Adrenal gland (tissue), 12 donors: ENCODE measurements around the gene KCNQ4. TPM values are rescaled to one million over a fixed set of nuclear protein-coding genes. Genes with fewer than 3 reads are reported as not detected.

ENCODE experiments used
- DNase-seq, 7 donors: peaks; one replicate each; pipeline ENCODE4 v3.0.0-alpha.2; 2019 to 2020
- H3K27ac ChIP-seq, 5 donors: fragments of 200-600 bp; sonication (generic) in 4 of 5; 1 replicate in 3 of 5; 2 replicates in 2 of 5; pipeline versions ENCODE4 v1.5.1 to v1.8.0; 2016 to 2020; ENCODE audit warnings: mild to moderate bottlenecking in 1 of 5
- H3K27me3 ChIP-seq: fragments of 200-600 bp; 2 replicates; pipeline ENCODE4 v1.8.0; 2021
- H3K36me3 ChIP-seq, 2 donors: fragments of 200-600 bp; replicated peaks in 1 of 2; 1 replicate in 1 of 2; 2 replicates in 1 of 2; pipeline versions ENCODE4 v1.5.1 to v1.8.0; 2018 to 2022
- H3K4me1 ChIP-seq, 2 donors: fragments of 200-600 bp; replicated peaks in 1 of 2; 1 replicate in 1 of 2; 2 replicates in 1 of 2; pipeline versions ENCODE4 v1.5.1 to v1.8.0; 2018 to 2021
- H3K4me3 ChIP-seq, 4 donors: fragments of 200-600 bp; sonication (generic) in 3 of 4; one replicate each; pipeline ENCODE4 v1.5.1; 2016 to 2018
- H3K9me3 ChIP-seq, 3 donors: fragments of 200-600 bp; sonication (generic) in 1 of 3; replicated peaks in 1 of 3; 1 replicate in 2 of 3; 2 replicates in 1 of 3; pipeline versions ENCODE4 v1.5.1 to v1.8.0; 2016 to 2021
- POLR2A ChIP-seq, 2 donors: fragments of 450-650 bp; IDR thresholded peaks; one replicate each; pipeline ENCODE4 v1.6.1; 2017; ENCODE audit warnings: antibody characterized with exemption in 2 of 2, mild to moderate bottlenecking in 2 of 2, moderate library complexity in 1 of 2
- WGBS, 4 donors: extraction: QIAGEN DNeasy Blood & Tissue Kit in 2 of 4; methylation state at CpG; one replicate each; pipeline versions ENCODE4 v1.1.5 to v1.1.7; 2013 to 2017; 5-methylcytosine and 5-hydroxymethylcytosine counted together
- intact Hi-C, 2 donors: fragments of 100-400 bp; cut with DNase I; formaldehyde crosslinking; loops; one replicate each; pipeline versions ENCODE4 v1.14.1 to v1.15.0; 2022 to 2023
- polyA plus RNA-seq, 3 donors: library from polyadenylated mRNA; stranded (reverse); fragments of 200-250 nt in 2 of 3; fragments of 350-450 nt in 1 of 3; fragmentation: Illumina TruSeq in 1 of 3; extraction: RNeasy Lipid Tissue Mini Kit (QIAGEN cat#74804) in 1 of 3; gene quantifications; one replicate each; pipeline ENCODE4 v1.2.3, GENCODE V29; 2013 to 2014
- total RNA-seq, 9 donors: library from RNA; depleted of rRNA in 4 of 9; stranded (reverse); fragments of >200 nt in 4 of 9; fragments of 120-200 nt in 1 of 9; fragmentation: NEBNext Ultra II Directional in 1 of 9; extraction: Animal tissue kit (Norgen Biotek cat#: 25700) in 1 of 9; gene quantifications; one replicate each; pipeline versions ENCODE4 v1.1.0 to v1.2.4, GENCODE V29; 2013 to 2023
- TF ChIP-seq, protein P1 (sequence below), 6 experiments: fragments of 450-650 bp in 4 of 6; fragments of 200-600 bp in 2 of 6; sonication (generic) in 1 of 6; IDR thresholded peaks; 1 replicate in 5 of 6; 2 replicates in 1 of 6; pipeline versions ENCODE4 v1.5.1 to v1.8.0; 2016 to 2021; ENCODE audit warnings: antibody characterized with exemption in 6 of 6, mild to moderate bottlenecking in 2 of 6, moderate library complexity in 1 of 6
- donor health status: healthy with polysubstance abuse.
- donor health status: Bipolar disorder and iron deficiency.
- donor health status: DM: yes; HTN: yes; CAD: no.
- donor health status: DM: no; HTN: no; CAD: no.
- donor health status: DM: no; HTN: no; CAD: no.
- donor health status: DM: yes; HTN: yes; CAD: no.

Gene KCNQ4
- total and polyA plus RNA-seq, 12 donors, result 0.06 to 1.0 (median 0.29) TPM; not detected in 2

- 3 to 21% (median 10%) methylated on average over 6 to 75 of the region's 75 CpGs for WGBS, 4 donors
- no peaks in the 10 kb centered on the region for H3K9me3 ChIP-seq
- H3K27me3 ChIP-seq, result no peaks in the 10 kb centered on the region
- H3K4me3 ChIP-seq, result peak within 1 kb of the TSS in 3 of 4 donors; percentile 27 to 86 (median 44)
- H3K4me1 ChIP-seq, result peaks cover 10 to 11% of the 10 kb centered on the region in 2 donors
- intact Hi-C loops, result no loop called here
- TF ChIP-seq POLR2A (IDR thresholded peaks at IDR 0.05), result peak; percentile 94 to 99
- TF ChIP-seq, protein P1, sequence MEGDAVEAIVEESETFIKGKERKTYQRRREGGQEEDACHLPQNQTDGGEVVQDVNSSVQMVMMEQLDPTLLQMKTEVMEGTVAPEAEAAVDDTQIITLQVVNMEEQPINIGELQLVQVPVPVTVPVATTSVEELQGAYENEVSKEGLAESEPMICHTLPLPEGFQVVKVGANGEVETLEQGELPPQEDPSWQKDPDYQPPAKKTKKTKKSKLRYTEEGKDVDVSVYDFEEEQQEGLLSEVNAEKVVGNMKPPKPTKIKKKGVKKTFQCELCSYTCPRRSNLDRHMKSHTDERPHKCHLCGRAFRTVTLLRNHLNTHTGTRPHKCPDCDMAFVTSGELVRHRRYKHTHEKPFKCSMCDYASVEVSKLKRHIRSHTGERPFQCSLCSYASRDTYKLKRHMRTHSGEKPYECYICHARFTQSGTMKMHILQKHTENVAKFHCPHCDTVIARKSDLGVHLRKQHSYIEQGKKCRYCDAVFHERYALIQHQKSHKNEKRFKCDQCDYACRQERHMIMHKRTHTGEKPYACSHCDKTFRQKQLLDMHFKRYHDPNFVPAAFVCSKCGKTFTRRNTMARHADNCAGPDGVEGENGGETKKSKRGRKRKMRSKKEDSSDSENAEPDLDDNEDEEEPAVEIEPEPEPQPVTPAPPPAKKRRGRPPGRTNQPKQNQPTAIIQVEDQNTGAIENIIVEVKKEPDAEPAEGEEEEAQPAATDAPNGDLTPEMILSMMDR (IDR thresholded peaks at IDR 0.05), result peak in 3 of 6 experiments; percentile 16 to 35 (median 26)
- DNase-seq, result peak; percentile 95 to 98 (median 96)
- H3K27ac ChIP-seq, result peak within 1 kb of the TSS in 4 of 5 donors; percentile 60 to 91 (median 72)
- H3K36me3 ChIP-seq, result no peaks in the 10 kb centered on the region
Observed at GRCh38 chr1:40862008-40862863, 78.6 kb downstream of the KCNQ4 start, which contains the start of gene CITED4. CITED4 (minus strand) TSS chr1:40862363; CDS start chr1:40862127, 236 bp downstream.

- TF ChIP-seq POLR2A (IDR thresholded peaks at IDR 0.05), result no peak
- TF ChIP-seq, protein P1 (IDR thresholded peaks at IDR 0.05), result no peak
- Histone ChIP-seq H3K9me3 (no peaks in the 10 kb centered on the region), H3K4me1 (no peaks in the 10 kb centered on the region), H3K4me3 (no peak overlapping the region), H3K27me3 (no peaks in the 10 kb centered on the region), H3K27ac (no peak overlapping the region), H3K36me3 (no peaks in the 10 kb centered on the region)
- WGBS, 4 donors, result 75 to 83% (median 81%) methylated on average over 4 of the region's 4 CpGs
- intact Hi-C loops, result no loop called here
- DNase-seq, result no peak
Observed at GRCh38 chr1:40868051-40868723, 84.6 kb downstream of the KCNQ4 start.

DNA sequence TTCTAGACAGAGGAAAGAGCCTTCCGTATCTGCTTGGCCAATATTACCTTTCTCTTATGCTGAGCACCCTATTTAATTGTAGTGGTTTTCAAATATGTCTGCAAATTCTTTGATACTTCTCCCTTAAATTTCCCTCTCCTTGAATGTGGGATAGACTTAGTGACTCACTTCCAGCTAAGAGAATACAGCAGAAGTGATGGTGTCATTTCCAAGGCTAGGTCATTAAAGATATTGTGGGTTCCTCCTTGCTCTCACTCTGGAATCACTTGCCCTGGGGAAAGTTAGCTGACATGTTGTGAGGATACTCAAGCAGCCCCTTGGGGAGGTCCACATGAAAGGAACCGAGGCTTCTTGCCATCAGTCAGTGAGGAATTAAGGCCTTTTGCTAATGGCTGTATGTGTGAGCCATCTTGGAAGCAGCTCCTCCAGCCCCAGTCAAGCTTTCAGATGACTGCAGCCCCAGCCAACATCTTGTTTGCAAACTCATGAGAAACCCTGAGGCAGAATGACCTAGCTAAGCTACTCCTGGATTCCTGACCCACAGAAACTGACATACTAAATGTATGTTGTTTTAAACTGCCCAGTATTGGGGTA lies 86.6 kb downstream of the KCNQ4 start:
- H3K4me3 ChIP-seq, result no peak overlapping the region
- H3K27me3 ChIP-seq, result no peaks in the 10 kb centered on the region
- no peaks in the 10 kb centered on the region for H3K36me3 ChIP-seq
- no peaks in the 10 kb centered on the region for H3K4me1 ChIP-seq
- intact Hi-C loops, result no loop called here
- 86 to 90% (median 89%) methylated on average over 2 of the region's 2 CpGs for WGBS, 4 donors
- DNase-seq, result no peak
- no peak for TF ChIP-seq POLR2A (IDR thresholded peaks at IDR 0.05)
- TF ChIP-seq, protein P1 (IDR thresholded peaks at IDR 0.05), result no peak
- H3K9me3 ChIP-seq, result no peaks in the 10 kb centered on the region
- no peak overlapping the region for H3K27ac ChIP-seq

DNA sequence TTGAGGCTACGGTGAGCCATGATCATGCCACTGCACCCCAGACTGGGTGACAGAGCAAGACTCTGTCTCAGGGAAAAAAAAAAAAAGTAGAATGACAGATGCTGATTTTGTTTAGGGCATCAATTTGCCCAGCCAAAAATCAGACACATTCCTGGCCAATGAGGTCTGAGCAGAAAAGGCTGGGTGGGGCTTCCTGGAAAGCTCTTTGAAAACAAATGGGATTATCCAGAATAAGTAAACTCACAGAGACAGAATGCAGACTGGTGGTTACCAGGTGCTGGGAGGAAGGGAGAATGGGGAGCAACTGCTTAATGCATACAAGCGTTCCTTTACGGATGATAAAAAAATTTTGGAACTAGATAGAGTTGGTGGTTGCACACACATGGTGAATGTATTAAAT lies 88.7 kb downstream of the KCNQ4 start:
- H3K36me3 ChIP-seq, result no peaks in the 10 kb centered on the region
- peaks cover 0 to 7% (median 0%) of the 10 kb centered on the region in 3 donors for H3K9me3 ChIP-seq
- no peak overlapping the region for H3K4me3 ChIP-seq
- DNase-seq, result no peak
- 81 to 93% (median 89%) methylated on average over 3 of the region's 3 CpGs for WGBS, 4 donors
- intact Hi-C loops, result no loop called here
- no peaks in the 10 kb centered on the region for H3K27me3 ChIP-seq
- TF ChIP-seq, protein P1 (IDR thresholded peaks at IDR 0.05), result no peak
- no peak for TF ChIP-seq POLR2A (IDR thresholded peaks at IDR 0.05)
- H3K27ac ChIP-seq, result no peak overlapping the region
- H3K4me1 ChIP-seq, result no peaks in the 10 kb centered on the region
